Glomerular visceral epithelial cell (primary cell): ENCODE measurements around the gene CEL.
"Not testable (repeated sequence)": the region's sequence is repeated elsewhere in the genome, so short reads cannot be mapped to it uniquely, and the experiment has no call there.

ENCODE experiments used
- DNase-seq: peaks from one replicate; pipeline ENCODE4 v3.0.0-alpha.2; 2016; ENCODE audit errors: extremely low spot score

Gene CEL

GRCh38 chr9:133064241-133065069 is 2.7 kb downstream of the CEL start:
- DNase-seq: no peak

- no peak for DNase-seq
Measured at GRCh38 chr9:133065070-133065388, 3.2 kb downstream of the CEL start.

- DNase-seq: no peak
Measured at GRCh38 chr9:133066181-133066983, 4.6 kb downstream of the CEL start.

GRCh38 chr9:133067006-133067405 is 5.2 kb downstream of the CEL start:
- no peak for DNase-seq

- DNase-seq: peak; percentile 12
Measured at GRCh38 chr9:133067813-133068212, 6.0 kb downstream of the CEL start.

GRCh38 chr9:133068431-133068830 is 6.7 kb downstream of the CEL start:
- not testable (repeated sequence) for DNase-seq

- not testable (repeated sequence) for DNase-seq
Measured at GRCh38 chr9:133070500-133070961, 8.8 kb downstream of the CEL start.

GRCh38 chr9:133070985-133071384 is 9.2 kb downstream of the CEL start:
- not testable (repeated sequence) for DNase-seq

GRCh38 chr9:133071484-133072150 is 9.8 kb downstream of the CEL start:
- DNase-seq: no peak

GRCh38 chr9:133072210-133072609 is 10.4 kb downstream of the CEL start:
- not testable (repeated sequence) for DNase-seq

GRCh38 chr9:133073086-133074014 is 11.6 kb downstream of the CEL start:
- DNase-seq: no peak

GRCh38 chr9:133074111-133074651 is 12.4 kb downstream of the CEL start:
- no peak for DNase-seq

GRCh38 chr9:133075925-133076630 is 14.3 kb downstream of the CEL start:
- peak; percentile 37 for DNase-seq

- DNase-seq: no peak
Measured at GRCh38 chr9:133076691-133077090, 14.9 kb downstream of the CEL start.

GRCh38 chr9:133078486-133078885 is 16.7 kb downstream of the CEL start:
- DNase-seq: no peak

- DNase-seq: no peak
Measured at GRCh38 chr9:133080161-133080560, 18.4 kb downstream of the CEL start.

GRCh38 chr9:133080786-133081779 is 19.3 kb downstream of the CEL start:
- not testable (repeated sequence) for DNase-seq

- DNase-seq: not testable (repeated sequence)
Measured at GRCh38 chr9:133081957-133082644, 20.3 kb downstream of the CEL start.
